NCI-H526 (cell line): Measurements from ENCODE around the gene ADAM10.

Experiments
- DNase-seq, 2 experiments: peaks; one replicate each; lab custom pipeline; 2025; lab: John Stamatoyannopoulos, UW

ADAM10 gene

GRCh38 chr15:58551764-58552504, 197.6 kb downstream of the ADAM10 start:
- DNase-seq, result no peak

DNA sequence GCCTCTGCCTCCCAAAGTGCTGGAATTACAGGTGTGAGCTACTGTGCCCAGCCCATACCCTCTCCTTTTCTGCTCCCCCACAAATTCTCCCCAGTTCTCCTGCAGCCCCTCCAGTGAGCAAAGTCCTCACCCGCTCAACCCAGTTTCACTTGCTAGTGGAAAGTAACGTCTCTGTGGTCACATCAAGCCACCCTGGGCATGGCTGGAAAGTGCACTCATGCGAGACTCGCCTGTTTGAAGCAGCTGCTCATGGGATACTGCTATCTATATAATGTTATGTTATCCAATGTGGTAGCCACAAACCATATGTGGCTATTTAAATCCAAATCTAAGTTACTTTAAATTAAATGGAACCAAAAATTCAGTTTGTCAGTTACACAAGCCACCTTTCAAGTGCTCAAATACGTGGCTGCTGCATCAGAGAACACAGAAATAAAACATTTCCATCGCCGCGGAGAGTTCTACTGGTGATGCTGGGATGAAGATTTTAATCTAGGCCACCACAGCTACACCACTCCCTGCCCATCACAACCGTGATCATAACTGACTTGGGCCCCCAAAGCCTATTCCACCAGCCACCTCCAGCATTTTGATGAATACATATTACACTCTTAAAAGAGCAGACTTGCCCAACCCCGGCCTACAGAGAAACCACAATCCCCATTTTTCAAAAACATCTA, 198.3 kb downstream of the ADAM10 start:
- DNase-seq, result no peak

- DNase-seq, result no peak
Observed at GRCh38 chr15:58549785-58550074, 199.8 kb downstream of the ADAM10 start.

DNA sequence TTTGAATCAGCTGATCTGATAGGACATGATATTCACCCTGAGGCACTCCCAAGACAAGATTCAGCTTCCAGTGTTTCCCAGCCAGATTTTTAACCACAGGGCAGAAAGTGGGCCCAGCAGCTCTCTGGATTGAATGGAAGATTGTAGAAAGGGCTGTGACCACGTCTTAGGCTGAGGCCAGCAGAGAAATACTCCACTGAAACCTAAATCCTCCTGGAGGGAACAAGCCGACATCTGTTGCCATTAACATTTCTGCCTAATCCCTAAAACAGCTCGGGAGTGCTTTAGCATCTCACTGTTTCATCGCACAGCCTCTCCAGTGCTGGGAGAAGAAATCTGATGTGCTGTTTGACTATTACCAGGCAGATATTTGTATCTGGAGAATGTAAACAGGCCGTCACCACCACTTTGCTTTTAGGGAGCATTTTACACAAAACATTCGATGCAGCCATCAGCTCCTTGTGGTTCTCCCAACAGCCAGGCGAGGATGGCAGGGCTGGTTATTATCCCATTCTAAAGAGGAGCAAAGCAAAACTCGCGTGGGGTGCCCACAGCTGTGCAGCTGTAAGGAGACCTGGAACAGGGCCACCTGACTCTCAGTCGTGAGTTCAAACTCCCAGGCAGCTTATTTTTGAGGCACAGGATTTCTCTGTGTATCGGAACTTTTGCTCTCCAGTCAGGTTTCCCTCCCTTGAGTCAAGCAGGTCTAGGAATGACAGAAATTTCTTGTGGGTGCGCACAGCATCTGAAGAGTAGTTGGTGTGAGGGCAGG, 200.3 kb downstream of the ADAM10 start:
- DNase-seq, result no peak

DNA sequence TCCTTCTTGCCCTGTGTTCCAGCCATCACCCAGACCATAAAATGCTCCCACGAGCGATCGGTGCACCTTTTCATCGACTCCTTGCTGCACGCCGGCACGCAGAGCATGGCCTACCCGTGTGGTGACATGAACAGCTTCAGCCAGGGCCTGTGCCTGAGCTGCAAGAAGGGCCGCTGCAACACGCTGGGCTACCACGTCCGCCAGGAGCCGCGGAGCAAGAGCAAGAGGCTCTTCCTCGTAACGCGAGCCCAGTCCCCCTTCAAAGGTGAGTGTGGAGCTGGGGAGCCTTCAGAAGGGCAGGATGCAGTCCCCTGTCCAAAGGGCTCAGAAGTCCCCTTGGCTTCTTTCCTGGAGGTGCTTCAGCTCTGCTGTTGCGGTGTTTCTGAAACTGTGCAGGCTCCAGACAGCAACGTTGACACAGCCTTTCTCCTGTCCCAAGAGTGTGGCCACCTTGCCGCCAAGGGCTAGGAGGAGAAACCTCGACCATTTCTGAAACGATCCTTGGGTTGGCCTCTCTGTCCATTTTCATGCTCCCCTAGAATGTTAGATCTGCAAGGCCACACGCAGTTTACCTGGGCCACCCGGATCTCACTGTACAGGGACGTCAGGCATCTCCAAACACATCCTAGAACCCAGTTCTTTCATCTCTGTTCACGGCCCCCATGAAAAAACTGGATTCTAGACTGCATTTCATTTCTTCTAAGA, 201.0 kb downstream of the ADAM10 start:
- no peak for DNase-seq

- DNase-seq, result no peak
Observed at GRCh38 chr15:58547628-58548307, 201.7 kb downstream of the ADAM10 start.

- DNase-seq, result no peak
Observed at GRCh38 chr15:58546635-58547627, 202.6 kb downstream of the ADAM10 start.

DNA sequence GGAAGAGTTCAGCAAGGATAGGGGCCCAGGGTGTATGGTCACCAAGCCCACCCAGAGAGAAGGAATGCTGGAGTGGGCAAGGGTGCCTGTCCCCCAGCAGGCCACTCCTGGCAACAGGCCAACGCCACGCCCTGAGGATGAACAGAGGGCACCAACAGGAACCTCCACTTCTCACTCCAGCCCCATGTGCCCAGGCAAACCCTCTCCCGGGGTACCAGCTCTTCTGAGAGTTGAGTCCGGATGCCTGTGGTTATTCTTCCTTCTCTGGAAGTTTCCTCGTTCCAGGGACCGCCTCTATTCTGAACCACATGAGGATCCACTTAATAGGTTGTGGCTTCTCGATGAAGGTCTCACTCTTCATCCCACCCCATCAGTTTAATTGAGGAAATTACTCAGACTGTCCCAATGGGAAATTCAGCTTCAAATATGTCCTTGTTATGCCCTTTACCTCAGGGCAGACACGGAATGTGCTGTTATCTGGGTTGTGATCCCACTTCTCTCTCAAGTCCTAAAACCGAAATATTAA, 203.4 kb downstream of the ADAM10 start:
- no peak for DNase-seq

DNA sequence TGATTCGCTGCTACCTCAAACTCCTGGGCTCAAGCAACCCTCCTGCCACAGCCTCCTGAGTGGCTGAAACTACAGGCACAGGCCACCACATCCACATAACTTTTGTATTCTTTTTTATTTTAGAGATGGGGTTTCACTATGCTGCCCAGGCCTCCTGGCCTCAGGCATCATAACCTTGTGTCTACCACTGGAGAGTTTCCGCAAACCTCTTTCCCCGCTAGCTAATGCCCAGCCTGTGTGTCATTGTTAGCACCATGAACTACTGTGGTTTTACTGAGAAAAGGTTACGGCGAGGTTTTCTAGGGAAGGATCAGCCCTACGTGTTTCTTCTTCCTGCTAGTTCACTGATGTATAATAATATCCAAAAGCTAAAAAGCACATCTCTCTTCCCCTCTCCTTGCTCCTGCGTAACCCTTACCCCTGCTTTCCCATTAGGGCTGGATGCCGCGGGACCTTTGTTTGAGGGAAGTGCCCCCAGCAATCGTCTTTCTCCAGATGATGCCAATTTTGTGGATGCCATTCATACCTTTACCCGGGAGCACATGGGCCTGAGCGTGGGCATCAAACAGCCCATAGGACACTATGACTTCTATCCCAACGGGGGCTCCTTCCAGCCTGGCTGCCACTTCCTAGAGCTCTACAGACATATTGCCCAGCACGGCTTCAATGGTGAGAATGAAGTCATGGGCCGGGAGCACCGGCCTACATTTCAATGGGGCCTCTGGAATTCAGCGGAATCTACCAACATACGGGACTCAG, 204.0 kb downstream of the ADAM10 start:
- DNase-seq, result no peak

GRCh38 chr15:58544756-58545155, 204.8 kb downstream of the ADAM10 start:
- DNase-seq, result no peak

DNA sequence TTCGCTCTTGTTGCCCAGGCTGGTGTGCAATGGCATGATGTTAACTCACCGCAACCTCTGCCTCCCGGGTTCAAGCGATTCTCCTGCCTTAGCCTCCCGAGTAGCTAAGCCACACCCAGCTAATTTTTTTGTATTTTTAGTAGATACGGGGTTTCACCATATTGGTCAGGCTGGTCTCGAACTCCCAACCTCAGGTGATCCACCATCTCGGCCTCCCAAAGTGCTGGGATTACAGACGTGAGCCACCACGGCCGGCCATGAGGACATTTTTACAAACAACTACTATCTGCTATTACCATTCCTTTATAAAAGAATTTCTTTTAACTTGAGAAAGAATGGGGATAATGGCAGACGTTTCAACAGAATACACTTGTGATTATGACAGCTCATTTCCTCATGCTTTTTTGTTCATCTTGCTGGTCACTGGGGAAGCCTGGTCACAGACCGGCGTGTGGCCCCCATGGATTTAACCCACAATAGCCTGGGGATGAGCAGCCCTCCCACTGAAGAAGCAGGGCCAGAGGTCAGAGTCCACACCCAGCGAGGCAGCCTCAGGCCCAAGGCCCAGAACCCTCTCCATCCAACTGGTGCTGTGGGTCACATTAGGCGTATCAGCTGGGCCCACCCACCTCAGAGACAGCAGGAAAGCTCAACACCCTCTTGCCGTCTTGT, 205.7 kb downstream of the ADAM10 start:
- no peak for DNase-seq

DNA sequence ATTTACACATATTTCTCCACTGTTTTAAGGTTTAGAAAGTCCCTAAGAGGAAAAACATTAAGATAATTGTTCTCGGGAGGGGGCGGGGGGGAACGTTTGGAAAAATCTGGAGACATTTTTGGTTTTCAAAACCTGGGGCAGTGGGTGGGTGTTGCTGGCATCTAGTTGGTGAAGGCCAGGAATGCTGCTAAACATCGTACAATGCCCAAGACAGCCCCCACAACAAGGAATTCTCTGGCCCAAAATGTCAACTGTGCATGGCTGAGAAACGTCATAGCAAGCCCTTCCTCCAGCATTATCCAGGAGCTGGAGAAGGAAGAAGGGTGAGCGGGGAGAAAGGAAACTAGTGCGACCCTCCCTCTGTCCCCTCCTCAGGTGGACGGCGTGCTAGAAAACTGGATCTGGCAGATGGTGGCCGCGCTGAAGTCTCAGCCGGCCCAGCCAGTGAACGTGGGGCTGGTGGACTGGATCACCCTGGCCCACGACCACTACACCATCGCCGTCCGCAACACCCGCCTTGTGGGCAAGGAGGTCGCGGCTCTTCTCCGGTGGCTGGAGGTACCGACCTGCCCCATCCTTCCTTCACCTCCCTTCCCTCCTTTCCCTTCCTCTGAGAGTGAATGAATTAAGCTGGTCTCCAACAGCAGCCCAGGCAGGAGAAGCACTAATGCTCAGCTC, 208.0 kb downstream of the ADAM10 start:
- DNase-seq, result no peak

DNA sequence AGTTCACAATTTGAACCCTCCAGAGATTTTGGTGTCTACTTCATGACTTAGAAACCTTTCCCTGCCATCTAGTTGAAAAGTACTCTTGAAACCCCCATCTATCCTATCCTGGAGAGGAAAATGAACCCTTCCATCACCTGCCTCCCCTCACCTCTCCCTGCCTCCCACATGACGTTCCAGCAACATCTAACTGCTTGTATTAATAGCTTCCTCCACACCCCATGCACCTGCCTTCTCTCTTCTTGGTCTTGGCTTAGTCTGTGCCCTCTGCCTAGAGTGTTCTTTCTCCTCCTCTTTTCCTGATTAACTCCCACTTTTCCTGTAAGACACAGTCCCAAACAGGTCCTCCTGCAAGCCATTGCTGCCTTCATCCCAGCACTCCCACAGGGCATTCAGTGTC, 210.0 kb downstream of the ADAM10 start:
- DNase-seq, result no peak

- DNase-seq, result no peak
Observed at GRCh38 chr15:58538901-58539300, 210.6 kb downstream of the ADAM10 start.
